ENCODE data around the gene SLC22A16. TPM values are rescaled to one million over a fixed set of nuclear protein-coding genes. Genes with fewer than 3 reads are reported as not detected.
"Not testable (repeated sequence)": the region's sequence is repeated elsewhere in the genome, so short reads cannot be mapped to it uniquely, and the experiment has no call there.

SLC22A16 gene
- total RNA-seq, 1 donor from 2014 or later = not detected

- Mint-ChIP-seq H3K9me3 (no peaks in the 10 kb centered on the region), H3K4me1 (ENCODE audit: low read depth) (no peaks in the 10 kb centered on the region), H3K4me3 (no peak overlapping the region), H3K27ac (no peak overlapping the region), H3K36me3 (ENCODE audit: low read depth) (no peaks in the 10 kb centered on the region), H3K27me3 (ENCODE audit: insufficient read depth) (peaks cover 23% of the 10 kb centered on the region)
- DNase-seq (ENCODE audit: low spot score) = no peak
- intact Hi-C loops (cut with micrococcal nuclease) = no loop called here
Measured at GRCh38 chr6:110511401-110511800, 35.0 kb upstream of the SLC22A16 start.

GRCh38 chr6:110509617-110510241 lies 33.3 kb upstream of the SLC22A16 start:
- H3K9me3 Mint-ChIP-seq = no peaks in the 10 kb centered on the region
- no peak for DNase-seq (ENCODE audit: low spot score)
- no peak overlapping the region for H3K27ac Mint-ChIP-seq
- H3K27me3 Mint-ChIP-seq (ENCODE audit: insufficient read depth) = peaks cover 20% of the 10 kb centered on the region
- intact Hi-C loops (cut with micrococcal nuclease) = no loop called here
- H3K36me3 Mint-ChIP-seq (ENCODE audit: low read depth) = no peaks in the 10 kb centered on the region
- H3K4me3 Mint-ChIP-seq = no peak overlapping the region
- H3K4me1 Mint-ChIP-seq (ENCODE audit: low read depth) = no peaks in the 10 kb centered on the region

GRCh38 chr6:110504891-110505290 lies 28.5 kb upstream of the SLC22A16 start:
- H3K27me3 Mint-ChIP-seq (ENCODE audit: insufficient read depth); DNase-seq (ENCODE audit: low spot score); intact Hi-C loops (cut with micrococcal nuclease); H3K4me1 Mint-ChIP-seq (ENCODE audit: low read depth); H3K27ac Mint-ChIP-seq; H3K9me3 Mint-ChIP-seq; H3K4me3 Mint-ChIP-seq; H3K36me3 Mint-ChIP-seq (ENCODE audit: low read depth): not testable (repeated sequence)

- no peak for DNase-seq (ENCODE audit: low spot score)
- Mint-ChIP-seq H3K9me3 (no peaks in the 10 kb centered on the region), H3K4me1 (ENCODE audit: low read depth) (peaks cover 6% of the 10 kb centered on the region), H3K27me3 (ENCODE audit: insufficient read depth) (peaks cover 2% of the 10 kb centered on the region), H3K36me3 (ENCODE audit: low read depth) (no peaks in the 10 kb centered on the region), H3K4me3 (no peak overlapping the region), H3K27ac (no peak overlapping the region)
- intact Hi-C loops (cut with micrococcal nuclease) = no loop called here
Measured at GRCh38 chr6:110495949-110496348, 19.5 kb upstream of the SLC22A16 start.

- H3K9me3 Mint-ChIP-seq = no peaks in the 10 kb centered on the region
- H3K27me3 Mint-ChIP-seq (ENCODE audit: insufficient read depth) = peaks cover 2% of the 10 kb centered on the region
- H3K27ac Mint-ChIP-seq = no peak overlapping the region
- no peak overlapping the region for H3K4me3 Mint-ChIP-seq
- peaks cover 6% of the 10 kb centered on the region for H3K4me1 Mint-ChIP-seq (ENCODE audit: low read depth)
- intact Hi-C loops (cut with micrococcal nuclease) = no loop called here
- H3K36me3 Mint-ChIP-seq (ENCODE audit: low read depth) = no peaks in the 10 kb centered on the region
- DNase-seq (ENCODE audit: low spot score) = no peak
Measured at GRCh38 chr6:110493253-110493800, 16.9 kb upstream of the SLC22A16 start.

GRCh38 chr6:110492584-110492983 lies 16.2 kb upstream of the SLC22A16 start:
- DNase-seq (ENCODE audit: low spot score) = no peak
- Mint-ChIP-seq H3K4me3 (no peak overlapping the region), H3K27ac (no peak overlapping the region), H3K36me3 (ENCODE audit: low read depth) (no peaks in the 10 kb centered on the region), H3K9me3 (no peaks in the 10 kb centered on the region), H3K27me3 (ENCODE audit: insufficient read depth) (peaks cover 2% of the 10 kb centered on the region), H3K4me1 (ENCODE audit: low read depth) (peaks cover 6% of the 10 kb centered on the region)
- intact Hi-C loops (cut with micrococcal nuclease) = no loop called here

GRCh38 chr6:110491644-110492317 lies 15.4 kb upstream of the SLC22A16 start:
- Mint-ChIP-seq H3K27me3 (ENCODE audit: insufficient read depth) (peaks cover 2% of the 10 kb centered on the region), H3K27ac (no peak overlapping the region), H3K36me3 (ENCODE audit: low read depth) (no peaks in the 10 kb centered on the region), H3K4me1 (ENCODE audit: low read depth) (peaks cover 6% of the 10 kb centered on the region), H3K9me3 (no peaks in the 10 kb centered on the region), H3K4me3 (no peak overlapping the region)
- intact Hi-C loops (cut with micrococcal nuclease) = no loop called here
- DNase-seq (ENCODE audit: low spot score) = no peak

- intact Hi-C loops (cut with micrococcal nuclease) = no loop called here
- H3K27me3 Mint-ChIP-seq (ENCODE audit: insufficient read depth) = peaks cover 2% of the 10 kb centered on the region
- DNase-seq (ENCODE audit: low spot score) = no peak
- no peak overlapping the region for H3K27ac Mint-ChIP-seq
- H3K9me3 Mint-ChIP-seq = no peaks in the 10 kb centered on the region
- H3K4me1 Mint-ChIP-seq (ENCODE audit: low read depth) = peaks cover 6% of the 10 kb centered on the region
- no peaks in the 10 kb centered on the region for H3K36me3 Mint-ChIP-seq (ENCODE audit: low read depth)
- no peak overlapping the region for H3K4me3 Mint-ChIP-seq
Measured at GRCh38 chr6:110491299-110491643, 14.9 kb upstream of the SLC22A16 start.

GRCh38 chr6:110490110-110490509 lies 13.7 kb upstream of the SLC22A16 start:
- intact Hi-C loops (cut with micrococcal nuclease) = no loop called here
- H3K4me1 Mint-ChIP-seq (ENCODE audit: low read depth) = peaks cover 6% of the 10 kb centered on the region
- peaks cover 8% of the 10 kb centered on the region for H3K27me3 Mint-ChIP-seq (ENCODE audit: insufficient read depth)
- no peaks in the 10 kb centered on the region for H3K9me3 Mint-ChIP-seq
- no peaks in the 10 kb centered on the region for H3K36me3 Mint-ChIP-seq (ENCODE audit: low read depth)
- no peak for DNase-seq (ENCODE audit: low spot score)
- H3K4me3 Mint-ChIP-seq = no peak overlapping the region
- H3K27ac Mint-ChIP-seq = no peak overlapping the region

- intact Hi-C loops (cut with micrococcal nuclease) = no loop called here
- Mint-ChIP-seq H3K27ac (no peak overlapping the region), H3K27me3 (ENCODE audit: insufficient read depth) (peaks cover 10% of the 10 kb centered on the region), H3K4me3 (no peak overlapping the region), H3K9me3 (no peaks in the 10 kb centered on the region), H3K36me3 (ENCODE audit: low read depth) (no peaks in the 10 kb centered on the region), H3K4me1 (ENCODE audit: low read depth) (peaks cover 6% of the 10 kb centered on the region)
- DNase-seq (ENCODE audit: low spot score) = no peak
Measured at GRCh38 chr6:110488606-110489190, 12.3 kb upstream of the SLC22A16 start.

- H3K36me3 Mint-ChIP-seq (ENCODE audit: low read depth); H3K27ac Mint-ChIP-seq: not testable (repeated sequence)
- H3K27me3 Mint-ChIP-seq (ENCODE audit: insufficient read depth) = peaks cover 10% of the 10 kb centered on the region
Measured at GRCh38 chr6:110487968-110488381, 11.6 kb upstream of the SLC22A16 start.

GRCh38 chr6:110486756-110487155 lies 10.3 kb upstream of the SLC22A16 start:
- Mint-ChIP-seq H3K27ac (no peak overlapping the region), H3K4me1 (ENCODE audit: low read depth) (no peaks in the 10 kb centered on the region), H3K9me3 (peaks cover 10% of the 10 kb centered on the region), H3K27me3 (ENCODE audit: insufficient read depth) (peaks cover 14% of the 10 kb centered on the region), H3K36me3 (ENCODE audit: low read depth) (no peaks in the 10 kb centered on the region), H3K4me3 (no peak overlapping the region)
- intact Hi-C loops (cut with micrococcal nuclease) = no loop called here
- no peak for DNase-seq (ENCODE audit: low spot score)

More at GRCh38 chr6:110487968-110488381, 11.6 kb upstream of the SLC22A16 start:
- DNase-seq (ENCODE audit: low spot score); intact Hi-C loops (cut with micrococcal nuclease); H3K4me1 Mint-ChIP-seq (ENCODE audit: low read depth); H3K9me3 Mint-ChIP-seq; H3K4me3 Mint-ChIP-seq: not testable (repeated sequence)

GRCh38 chr6:110485491-110485890 lies 9.1 kb upstream of the SLC22A16 start:
- Mint-ChIP-seq H3K4me1 (ENCODE audit: low read depth) (no peaks in the 10 kb centered on the region), H3K27ac (no peak overlapping the region), H3K36me3 (ENCODE audit: low read depth) (no peaks in the 10 kb centered on the region), H3K9me3 (peaks cover 10% of the 10 kb centered on the region), H3K4me3 (no peak overlapping the region), H3K27me3 (ENCODE audit: insufficient read depth) (peaks cover 13% of the 10 kb centered on the region)
- intact Hi-C loops (cut with micrococcal nuclease) = no loop called here
- no peak for DNase-seq (ENCODE audit: low spot score)
